ENCODE results near the gene EXOSC5. TPM values are rescaled to one million over a fixed set of nuclear protein-coding genes. Genes with fewer than 3 reads are reported as not detected.

Gene EXOSC5
- total and polyA plus RNA-seq, 10 of the 15 experiments (the other 5 are each of a cell fraction or from before 2014, with no cell fraction given) = 15.8 to 123 (median 52.7) TPM

- Histone ChIP-seq H3K27me3 (replicated peaks in 1 of 2; ENCODE audit: control insufficient read depth in 2 of 2, insufficient read depth in 2 of 2, low read length in 1 of 2) (no peaks in the 10 kb centered on the region), H3K9me3 (replicated peaks; ENCODE audit: control insufficient read depth, insufficient read depth, low read length) (no peaks in the 10 kb centered on the region), H3K4me2 (ENCODE audit: control insufficient read depth, insufficient read depth) (peak overlapping the region; percentile 52), H3K9ac (ENCODE audit: control insufficient read depth, insufficient read depth, low read length) (peak overlapping the region; percentile 69), H3K4me3 (peak overlapping the region; percentile 32; the same call in 1 of the 2 replicates), H4K20me1 (ENCODE audit: control insufficient read depth, insufficient read depth) (no peaks in the 10 kb centered on the region; the same call in 1 of the 2 replicates), H3K27ac (ENCODE audit: control insufficient read depth, insufficient read depth) (peak overlapping the region; percentile 67), H3K79me2 (ENCODE audit: control insufficient read depth, insufficient read depth, low read length) (no peaks in the 10 kb centered on the region; the same call in 1 of the 2 replicates), H2AFZ (ENCODE audit: control insufficient read depth, low read depth, low read length) (peak overlapping the region; percentile 17; the same call in 1 of the 2 replicates), H3K36me3 (ENCODE audit: control insufficient read depth in 2 of 2, insufficient read depth in 2 of 2, low read length in 1 of 2) (peaks cover 11 to 16% of the 10 kb centered on the region in 2 experiments), H3K4me1 (ENCODE audit: control insufficient read depth, insufficient read depth, low read length) (peaks cover 9% of the 10 kb centered on the region)
- SMC1A ChIA-PET (ENCODE audit: uncharacterized antibody, unreplicated experiment) = no interaction called here
- peak; percentile 65 for ATAC-seq
- RAD21 ChIA-PET (ENCODE audit: unreplicated experiment) = interaction anchor here (0.6 to 1.6 kb wide), 4 partner anchors 11 to 77 kb away, joined by 3 to 4 read pairs (median 3); partner anchors contain the start of gene DMAC2
- 0 out of 2 replicates have a peak, but pooled peaks have one; percentile 13 for TF ChIP-seq IKZF1 (conservative IDR thresholded peaks at IDR 0.05)
- TF ChIP-seq RUNX3 (IDR thresholded peaks at IDR 0.05; ENCODE audit: low read length) = no peak
- TF ChIP-seq BMI1 (IDR thresholded peaks at IDR 0.05; ENCODE audit: borderline replicate concordance) = no peak
- peak; percentile 56 for TF ChIP-seq NBN (IDR thresholded peaks at IDR 0.05)
- TF ChIP-seq MLLT1 (IDR thresholded peaks at IDR 0.05) = peak; percentile 56; the same call in 1 of the 2 replicates
- no peak for TF ChIP-seq NR2F1 (conservative IDR thresholded peaks at IDR 0.05)
- TF ChIP-seq POU2F2 (IDR thresholded peaks at IDR 0.05; ENCODE audit: borderline replicate concordance, low read depth, low read length) = 0 out of 3 replicates have a peak, but pooled peaks have one; percentile 18
- no peak for TF ChIP-seq MAX (IDR thresholded peaks at IDR 0.05; ENCODE audit: low read depth, low read length)
- peak; percentile 14 for TF ChIP-seq E4F1 (IDR thresholded peaks at IDR 0.05; ENCODE audit: borderline replicate concordance, partially characterized antibody)
- TF ChIP-seq HDGF (IDR thresholded peaks at IDR 0.05) = peak; percentile 86
- no TSS peak for BruUV-seq (replicated peaks)
- no peak for DNase-seq (ENCODE audit: low read depth, low spot score)
- 54% methylated on average over 20 of the region's 23 CpGs for WGBS (ENCODE audit: insufficient coverage, insufficient replicate concordance, low lambda C conversion rate, missing lambda C conversion rate)
- FAIRE-seq = no peak
- POLR2A ChIA-PET = interaction anchor here (0.8 to 1.5 kb wide), 4 partner anchors 12 to 121 kb away, joined by 3 to 9 read pairs (median 6); partner anchors contain the start of gene DMAC2
- CTCF ChIA-PET = interaction anchor here (1.6 to 1.9 kb wide), 2 partner anchors 20 to 21 kb away, joined by 4 read pairs; no protein-coding TSS in a partner anchor
- in situ Hi-C loops (cut with MboI) (no loop called here), intact Hi-C loops (cut with micrococcal nuclease; ENCODE audit: unreplicated experiment) (no loop called here)
Observed at GRCh38 chr19:41427647-41428480, 30.7 kb upstream of the EXOSC5 start.

Measured in GM12878 (cell line).